ENCODE results near the gene PLA2G2C.

The PLA2G2C gene

DNA sequence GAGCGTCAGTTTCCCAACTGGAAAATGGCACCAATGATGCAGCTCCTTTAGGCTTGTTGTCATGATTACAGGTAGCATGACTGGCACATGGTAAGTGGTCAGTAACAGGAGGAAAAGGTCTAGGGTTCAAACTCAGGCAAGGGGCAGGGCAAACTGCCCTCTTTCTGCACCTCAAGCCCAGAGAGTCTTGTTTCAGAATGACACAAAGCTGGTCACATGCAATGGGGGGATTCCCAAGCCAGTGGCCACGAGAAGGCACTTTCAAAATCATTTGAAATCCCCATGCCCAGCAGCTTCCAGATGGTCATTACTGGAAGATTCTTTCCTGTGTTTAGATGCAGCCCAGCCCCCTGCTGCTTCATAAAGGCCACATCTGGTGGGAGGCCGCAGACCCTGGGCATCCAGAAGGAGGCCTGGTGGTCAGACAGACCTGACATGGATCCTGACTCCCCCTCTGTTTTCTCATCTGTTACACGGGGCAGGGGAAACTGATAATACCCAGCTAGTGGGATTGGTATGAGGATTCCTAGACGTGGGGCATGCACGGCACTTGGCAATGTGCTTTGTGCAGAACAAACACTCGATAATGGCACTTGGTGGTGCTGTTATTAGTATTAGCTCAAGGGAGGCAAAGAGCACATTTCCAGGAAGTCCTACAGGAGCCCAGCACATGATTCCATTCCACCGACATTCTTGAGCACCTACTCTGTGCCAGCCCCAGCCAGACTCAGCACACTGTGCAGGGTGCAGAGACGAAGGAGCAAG lies 60.1 kb downstream of the PLA2G2C start:
- no peak for FAIRE-seq

DNA sequence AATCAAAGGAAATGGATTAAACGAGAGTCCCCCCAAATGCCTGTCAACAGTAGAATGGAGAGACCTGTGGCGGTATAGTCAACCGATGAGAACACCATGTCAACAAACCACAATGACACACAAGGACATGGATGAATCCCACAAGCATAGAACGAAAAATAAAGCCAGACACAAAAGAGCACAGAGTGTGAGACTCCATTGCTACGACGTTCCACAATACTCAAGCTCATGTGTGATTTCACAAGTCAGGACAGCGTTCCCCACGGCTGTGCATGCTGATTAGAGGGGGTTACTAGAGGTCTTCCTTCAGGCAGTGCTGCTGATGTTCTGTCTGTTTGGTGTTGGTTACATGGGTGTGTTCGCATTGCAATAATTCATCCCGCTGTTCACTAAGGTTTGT lies 61.2 kb downstream of the PLA2G2C start:
- FAIRE-seq, result no peak

DNA sequence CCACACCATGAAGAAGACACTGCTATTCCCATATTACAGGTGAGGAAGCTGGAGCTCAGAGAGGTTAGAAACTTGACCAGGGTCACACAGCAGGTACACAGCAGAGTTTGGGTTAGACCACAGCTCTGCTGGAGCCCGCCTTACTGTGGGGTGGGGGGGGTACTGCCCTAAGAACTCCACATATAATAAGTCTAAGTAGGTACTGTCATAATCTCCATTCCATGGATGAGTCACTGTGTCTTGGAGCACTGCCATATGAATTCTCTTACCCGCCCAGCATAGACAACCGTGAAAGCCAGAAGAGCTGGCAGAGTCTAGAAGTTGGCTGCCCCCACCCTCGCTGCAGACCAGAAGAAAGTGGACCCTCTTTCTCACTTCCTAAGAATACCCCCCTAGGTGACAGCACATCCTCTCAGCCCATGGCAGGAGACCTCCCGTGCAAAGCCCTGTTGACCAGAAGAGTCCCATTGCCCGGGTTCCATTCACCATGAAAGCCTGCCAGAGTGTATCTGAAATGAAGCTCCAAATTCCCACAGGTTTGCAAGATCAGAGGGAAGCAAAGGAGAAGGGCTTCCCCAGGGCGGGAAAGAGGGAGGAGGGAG lies 61.8 kb downstream of the PLA2G2C start:
- no peak for FAIRE-seq

DNA sequence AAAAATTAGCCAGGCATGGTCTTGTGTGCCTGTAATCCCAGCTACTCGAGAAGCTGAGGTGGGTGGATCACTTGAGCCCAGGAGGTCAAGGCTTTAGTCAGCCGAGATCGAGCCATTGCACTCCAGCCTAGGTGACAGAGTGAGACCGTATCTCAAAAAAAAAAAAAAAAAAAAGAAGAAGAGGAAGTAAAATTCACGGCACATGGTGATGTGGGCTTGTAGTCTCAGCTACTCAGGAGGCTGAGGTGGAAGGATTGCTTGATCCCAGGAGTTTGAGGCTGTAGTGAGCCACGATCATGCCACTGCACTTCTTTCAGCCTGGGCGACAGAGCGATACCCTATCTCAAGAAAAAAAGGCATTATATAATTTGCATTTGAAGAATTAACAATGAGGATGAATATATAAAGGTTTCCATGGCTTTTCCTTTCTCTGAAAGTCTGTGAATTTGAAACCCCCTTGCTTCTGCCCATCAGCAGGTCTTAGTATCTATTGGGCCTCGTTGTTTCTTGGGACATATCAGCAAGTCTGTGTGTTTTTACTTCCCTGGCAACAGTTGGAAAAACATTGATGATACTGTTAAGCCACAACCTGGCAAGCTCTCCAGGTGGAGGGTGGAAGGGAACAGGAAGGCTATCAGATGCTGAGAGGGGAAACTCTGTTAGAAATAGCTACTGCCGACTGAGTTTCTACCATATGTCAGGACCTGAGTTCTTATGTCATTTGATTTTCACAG lies 62.4 kb downstream of the PLA2G2C start:
- no peak for FAIRE-seq

DNA sequence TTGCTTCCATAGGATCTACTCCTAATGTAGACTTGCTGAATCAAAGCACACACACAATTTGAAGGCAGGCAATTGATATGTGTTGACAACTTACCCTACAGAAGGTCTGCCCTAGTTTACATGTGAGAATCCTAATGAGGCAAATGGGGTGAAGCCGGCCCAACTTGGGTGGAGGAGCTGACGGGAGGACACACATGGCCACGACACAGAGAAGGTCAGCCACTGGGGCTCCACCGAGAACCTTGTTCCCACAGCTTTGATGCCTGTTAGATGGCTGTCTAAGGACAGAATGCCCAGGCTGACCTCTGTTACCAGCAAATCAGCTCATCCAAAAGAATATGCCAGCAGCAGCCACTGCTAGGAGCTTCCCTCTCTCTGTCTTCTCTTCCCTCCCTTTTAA lies 65.5 kb downstream of the PLA2G2C start:
- no peak for FAIRE-seq

DNA sequence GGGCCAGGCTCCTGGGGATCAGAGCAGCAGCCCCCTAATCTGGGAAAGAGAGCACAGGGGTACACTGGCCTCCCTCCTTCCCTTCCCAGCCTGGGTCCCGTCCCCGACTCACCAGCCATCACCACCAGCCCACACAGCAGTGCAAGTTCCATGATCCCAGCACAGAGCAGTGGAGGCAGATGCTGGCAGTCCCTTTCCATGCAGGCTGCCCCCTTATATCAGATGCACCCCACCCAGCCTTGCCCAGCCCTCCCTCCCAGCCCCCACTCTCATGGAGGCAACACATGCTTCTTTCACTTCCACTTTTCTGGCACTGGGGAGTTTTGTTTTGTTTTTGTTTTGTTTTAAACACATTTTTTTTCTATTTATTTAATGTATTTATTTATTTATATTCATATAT lies 67.0 kb downstream of the PLA2G2C start, which contains the start of gene PLA2G2D:
Gene PLA2G2D, minus strand, starts transcription at position 190 of the 400 bp plus-strand sequence. Its CDS starts 38 bp downstream, at position 152.
- FAIRE-seq, result no peak

DNA sequence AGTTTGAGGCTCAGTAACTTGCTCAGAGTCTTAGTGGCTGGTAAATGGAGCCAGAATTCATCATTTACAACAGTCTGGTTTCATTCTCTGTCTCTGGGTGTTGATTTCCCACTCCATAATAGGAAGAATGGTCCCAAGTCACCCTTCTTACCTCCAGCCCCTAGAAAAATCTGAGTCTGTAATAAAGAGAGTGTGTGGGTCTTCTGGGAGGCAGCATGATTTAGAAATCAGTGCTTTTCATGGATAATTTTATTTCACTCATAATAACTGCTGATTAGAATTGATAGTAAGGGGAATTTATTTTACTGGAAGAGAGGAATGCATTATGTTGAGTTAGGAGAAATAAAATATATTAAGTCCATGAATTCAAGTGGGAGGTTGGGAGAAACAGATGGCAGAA lies 69.1 kb downstream of the PLA2G2C start:
- no peak for FAIRE-seq

DNA sequence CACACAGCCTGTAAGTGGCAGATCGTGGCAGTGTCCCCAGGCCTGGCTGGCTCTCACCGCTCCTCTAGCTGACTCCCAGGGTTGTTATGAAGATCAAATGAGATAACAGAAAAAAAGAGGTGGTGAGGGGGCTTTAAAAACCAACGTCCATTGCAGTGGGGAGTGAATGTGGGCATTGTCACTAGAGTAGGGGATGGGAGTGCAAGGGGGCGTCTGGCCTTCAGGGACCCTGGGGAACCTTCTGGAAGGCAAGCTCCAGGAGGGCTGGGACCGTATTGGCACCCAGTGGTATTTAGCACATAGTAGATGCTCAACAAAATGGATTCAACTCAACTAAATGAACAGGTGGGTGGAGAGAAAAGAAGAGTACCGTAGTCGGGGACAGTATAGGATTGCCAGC lies 70.4 kb downstream of the PLA2G2C start:
- FAIRE-seq, result no peak

DNA sequence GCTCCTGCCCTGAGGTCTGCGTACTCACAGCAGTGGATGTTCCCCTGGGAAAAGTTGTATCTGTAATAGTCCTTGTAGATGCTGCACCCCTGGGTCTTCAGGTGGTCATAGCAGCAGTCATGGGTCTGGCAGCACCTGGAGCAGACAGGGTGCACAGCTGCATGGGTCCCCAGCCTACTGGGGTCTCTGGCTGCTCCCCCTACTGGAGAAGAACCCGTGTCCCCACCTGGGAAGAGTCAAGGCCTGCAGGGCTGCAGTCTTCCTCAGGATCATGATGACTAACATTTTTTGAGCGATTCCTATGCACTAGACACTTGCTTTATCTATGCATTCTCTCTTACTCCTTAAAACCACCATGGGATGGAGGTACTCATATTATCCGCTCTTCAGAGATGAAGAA lies 70.8 kb downstream of the PLA2G2C start:
- FAIRE-seq, result no peak

DNA sequence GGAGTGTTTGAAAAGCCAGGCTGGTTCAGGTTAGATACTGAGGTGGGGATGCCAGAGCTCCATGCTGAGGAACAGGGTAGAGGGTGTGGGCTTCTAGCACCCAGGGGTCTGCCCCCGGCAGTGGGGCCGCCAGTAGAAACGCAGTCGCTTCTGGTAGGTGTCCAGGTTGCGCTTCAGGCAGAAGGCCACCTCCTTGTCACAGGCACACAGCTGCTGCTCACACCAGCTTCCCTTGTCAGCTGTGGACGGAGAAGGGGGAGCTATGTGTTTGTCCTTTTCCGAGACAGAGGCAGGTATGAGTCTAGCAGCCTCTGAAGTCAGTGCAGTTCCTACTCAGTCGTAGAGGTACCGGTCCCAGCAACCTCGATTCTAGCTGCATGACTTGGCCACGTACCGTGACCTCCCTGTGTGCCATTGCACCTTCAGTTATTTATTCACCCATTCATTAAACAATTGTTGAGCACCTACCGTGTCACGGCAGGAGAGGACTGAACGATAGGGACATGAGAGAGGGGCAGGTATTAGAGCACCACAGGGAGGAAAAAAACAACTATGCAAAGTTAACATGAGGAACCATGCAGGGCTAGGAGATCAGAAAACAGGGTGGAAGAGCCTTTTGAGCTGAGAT lies 72.2 kb downstream of the PLA2G2C start:
- FAIRE-seq, result no peak
